ENCODE results near the gene LDLRAD3.

LDLRAD3 gene

DNA sequence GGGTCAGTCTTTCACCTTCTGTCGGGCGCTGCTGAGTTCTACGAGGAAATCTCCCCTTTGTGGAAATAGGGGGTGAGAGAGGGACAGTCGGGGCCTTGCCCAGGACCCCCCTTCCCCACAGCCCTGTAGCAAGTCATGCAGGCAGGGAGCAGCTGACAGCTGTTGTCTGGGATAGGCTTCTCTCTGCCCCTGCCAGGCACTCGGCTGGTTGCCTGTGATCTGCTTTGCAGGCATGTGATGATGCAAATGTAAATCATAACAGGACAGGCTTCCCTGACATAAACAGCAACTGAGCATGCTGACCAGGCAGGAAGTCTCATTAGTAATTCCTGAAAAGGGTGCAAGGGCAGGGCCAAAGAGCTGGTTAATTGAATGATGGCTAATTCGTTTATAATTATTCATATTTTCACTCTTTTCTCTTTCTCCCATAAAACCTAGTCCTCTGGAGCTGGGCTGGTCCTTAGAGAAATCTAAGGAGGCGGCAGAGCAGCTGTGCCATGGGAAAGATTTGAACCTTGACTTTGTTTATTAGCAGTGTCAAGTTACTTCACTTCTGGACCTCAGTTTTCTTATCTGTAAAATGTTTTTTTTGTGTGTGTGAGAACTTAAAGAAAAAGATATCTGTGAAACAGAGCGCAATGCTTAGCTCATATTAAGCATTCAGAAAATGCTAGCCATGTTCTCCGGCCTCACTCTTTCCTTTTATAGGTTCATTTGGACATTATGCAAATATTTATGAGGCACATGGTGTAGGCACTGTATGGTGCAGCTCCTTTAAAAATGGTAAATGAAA, 129.7 kb downstream of the LDLRAD3 start:
- DNase-seq, result peak; percentile 64 to 74
- TF ChIP-seq POLR2A (IDR thresholded peaks at IDR 0.05; ENCODE audit: low read length), result peak; percentile 14
- TF ChIP-seq GATA1 (IDR thresholded peaks at IDR 0.05; ENCODE audit: low read depth, low read length), result no peak

DNA sequence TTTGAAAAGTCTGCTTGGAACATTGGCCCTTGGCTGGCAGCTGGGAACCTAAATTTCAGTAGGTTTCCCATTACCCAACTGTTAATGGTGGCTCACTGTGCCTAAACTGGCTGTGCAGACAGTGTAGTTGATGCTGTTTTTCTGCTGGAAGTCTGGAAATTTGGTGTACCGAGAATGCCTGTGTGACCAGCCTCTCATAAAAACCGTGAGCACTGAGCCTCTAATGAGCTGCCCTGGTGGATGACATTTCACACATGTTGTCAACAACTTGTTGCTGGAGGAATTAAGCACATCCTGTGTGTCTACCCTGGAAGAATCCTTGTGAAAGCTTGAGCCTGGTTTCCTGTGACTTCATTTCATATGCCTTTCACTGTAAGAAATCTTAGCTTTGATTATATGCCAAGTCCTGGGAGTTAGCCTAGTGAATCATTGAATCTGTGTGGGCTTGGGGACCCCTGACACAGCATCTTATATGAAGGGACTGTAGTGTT, 131.1 kb downstream of the LDLRAD3 start:
- TF ChIP-seq GATA1 (IDR thresholded peaks at IDR 0.05; ENCODE audit: low read depth, low read length) (no peak), POLR2A (IDR thresholded peaks at IDR 0.05; ENCODE audit: low read length) (no peak)
- DNase-seq, result no peak

DNA sequence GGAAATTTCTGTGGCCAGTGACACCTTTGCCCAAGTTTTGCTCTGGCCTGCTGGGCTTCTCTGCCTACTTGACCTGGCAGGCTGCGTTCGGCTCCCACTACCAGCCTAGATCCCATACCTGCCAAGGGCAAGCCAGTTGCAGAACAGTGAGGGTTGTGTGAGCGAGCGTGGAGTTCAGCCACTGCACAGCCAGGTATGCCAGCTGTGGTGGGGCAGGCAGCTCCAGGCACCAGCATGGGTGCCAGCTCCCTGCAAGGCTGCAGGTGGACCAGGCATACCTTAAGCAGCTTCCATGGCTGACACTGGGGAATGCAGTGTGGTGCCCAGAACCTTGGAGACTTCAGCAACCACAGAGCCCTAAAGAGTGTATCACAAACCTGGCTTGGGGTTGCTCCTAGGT, 133.5 kb downstream of the LDLRAD3 start:
- TF ChIP-seq POLR2A (IDR thresholded peaks at IDR 0.05; ENCODE audit: low read length), result no peak
- TF ChIP-seq GATA1 (IDR thresholded peaks at IDR 0.05; ENCODE audit: low read depth, low read length), result no peak
- DNase-seq, result no peak

DNA sequence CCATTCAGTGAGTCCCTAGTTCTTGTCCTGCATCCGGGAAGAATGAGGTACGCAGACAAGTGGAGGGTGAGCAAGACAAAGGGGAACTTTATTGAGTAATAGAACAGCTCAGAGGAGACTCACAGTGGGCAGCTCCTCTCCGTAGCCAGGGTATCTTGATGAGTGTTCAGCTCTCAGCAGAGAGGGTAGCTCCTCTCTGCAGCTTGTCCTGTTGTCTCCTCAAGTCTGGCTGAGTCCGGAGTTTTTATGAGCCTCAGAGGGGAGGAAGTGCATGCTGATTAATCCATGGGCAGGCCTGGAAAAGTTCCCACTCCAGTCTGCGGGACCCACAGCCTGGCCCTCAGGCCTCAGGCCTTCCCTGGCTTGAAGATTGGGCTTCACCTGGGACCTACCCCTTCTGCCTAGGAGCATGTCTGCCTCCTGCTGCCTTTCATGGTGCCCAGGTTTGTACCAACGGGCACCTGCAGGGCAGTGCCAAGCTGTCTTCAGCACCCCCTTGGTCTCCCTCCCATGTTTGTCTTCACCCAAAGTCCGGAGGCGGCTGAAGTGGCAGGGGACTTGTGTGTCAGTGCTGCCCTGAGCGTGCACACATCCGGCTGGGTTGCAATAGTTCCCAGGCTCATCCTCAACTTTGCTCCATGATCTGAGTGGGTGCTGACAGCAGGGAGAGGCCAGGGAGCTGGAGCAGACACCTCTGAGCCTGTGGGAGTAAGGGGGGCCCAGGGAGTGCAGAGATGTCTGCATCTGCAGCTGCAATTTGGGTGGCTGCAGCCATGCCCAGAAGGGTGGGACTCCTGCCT, 134.2 kb downstream of the LDLRAD3 start:
- TF ChIP-seq GATA1 (IDR thresholded peaks at IDR 0.05; ENCODE audit: low read depth, low read length) (no peak), POLR2A (IDR thresholded peaks at IDR 0.05; ENCODE audit: low read length) (no peak)
- no peak for DNase-seq

DNA sequence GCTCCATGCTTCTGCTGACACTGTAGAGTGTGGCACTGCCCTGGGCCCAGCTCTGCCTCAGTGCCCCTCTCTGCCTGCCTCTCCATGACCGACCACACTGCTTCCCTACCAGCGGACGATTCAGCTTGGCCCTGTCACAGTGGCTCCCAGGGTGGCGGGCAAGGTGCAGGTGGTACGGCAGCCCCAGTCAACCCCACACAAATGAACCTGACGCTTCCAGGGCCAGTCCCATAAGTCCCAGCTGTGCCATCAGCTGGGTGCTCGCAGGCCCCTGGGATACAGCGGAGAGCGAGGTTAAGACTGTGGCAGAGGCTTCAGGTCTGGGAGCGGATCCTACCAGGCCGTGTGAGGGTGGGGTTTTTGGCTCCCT, 134.8 kb downstream of the LDLRAD3 start:
- no peak for DNase-seq
- no peak for TF ChIP-seq POLR2A (IDR thresholded peaks at IDR 0.05; ENCODE audit: low read length)
- no peak for TF ChIP-seq GATA1 (IDR thresholded peaks at IDR 0.05; ENCODE audit: low read depth, low read length)

DNA sequence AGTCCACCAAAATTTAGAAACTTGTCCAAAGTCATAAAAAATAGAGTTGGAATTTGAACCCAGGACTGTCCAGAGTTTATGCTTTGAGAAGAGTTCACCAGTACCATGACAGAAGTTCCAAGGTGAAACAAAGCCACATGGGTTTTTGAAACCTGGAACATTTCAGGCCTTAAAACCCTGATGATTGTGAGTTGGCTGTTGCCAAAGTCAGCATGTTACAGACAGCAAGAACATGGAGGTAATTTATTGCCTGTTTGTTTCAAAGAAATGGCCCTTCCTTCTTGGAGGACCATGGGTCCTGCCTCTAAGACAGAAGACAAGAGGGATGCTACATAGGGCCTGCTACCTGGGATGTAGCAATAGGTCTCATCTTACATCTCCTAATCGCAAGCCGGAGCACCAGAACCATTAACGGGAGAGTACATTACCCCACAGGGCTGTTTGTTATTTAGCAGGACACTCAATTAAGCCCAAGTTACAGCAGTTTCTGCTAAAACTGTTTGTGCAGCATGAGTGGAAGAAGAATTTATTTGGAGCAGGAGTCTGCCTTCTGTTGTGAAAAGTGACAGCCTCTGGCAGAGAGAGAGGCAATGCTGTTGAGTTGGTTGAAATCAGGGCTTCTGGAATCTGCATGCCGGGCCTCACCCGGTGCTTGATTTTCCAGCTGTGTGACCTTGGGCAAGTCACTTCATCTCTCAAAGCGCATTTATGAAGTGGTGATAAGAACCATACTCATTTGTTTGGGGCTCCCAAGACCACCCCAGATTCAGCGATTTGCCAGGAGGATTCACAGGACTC, 136.2 kb downstream of the LDLRAD3 start:
- no peak for TF ChIP-seq POLR2A (IDR thresholded peaks at IDR 0.05; ENCODE audit: low read length)
- no peak for TF ChIP-seq GATA1 (IDR thresholded peaks at IDR 0.05; ENCODE audit: low read depth, low read length)
- no peak for DNase-seq

DNA sequence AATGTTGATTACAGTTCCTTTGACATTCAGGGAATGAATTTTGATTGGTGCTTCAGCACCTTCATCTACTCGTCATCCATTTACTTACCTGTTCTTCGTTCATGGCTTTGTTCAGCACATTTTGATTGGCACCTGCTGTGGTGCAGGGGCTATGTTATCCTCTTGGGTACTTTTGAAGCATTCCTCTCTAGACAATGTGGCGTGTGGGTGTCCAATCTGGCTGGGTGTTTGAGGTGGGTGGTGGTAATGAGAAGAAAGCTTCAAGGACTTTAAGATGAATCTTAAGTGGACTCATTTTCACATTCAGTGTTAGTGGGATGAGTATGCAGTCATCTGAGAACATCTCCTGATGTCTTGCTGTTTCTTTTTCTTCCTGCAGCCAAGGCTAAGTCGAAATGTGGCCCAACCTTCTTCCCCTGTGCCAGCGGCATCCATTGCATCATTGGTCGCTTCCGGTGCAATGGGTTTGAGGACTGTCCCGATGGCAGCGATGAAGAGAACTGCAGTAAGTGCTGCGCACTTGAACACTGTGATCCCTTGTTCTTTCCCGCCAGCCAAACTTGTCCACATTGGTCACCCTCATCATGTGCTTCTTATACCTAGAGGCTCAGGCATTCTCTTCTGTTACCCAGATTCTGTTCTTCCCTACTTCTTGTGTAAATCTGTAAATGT, 137.5 kb downstream of the LDLRAD3 start:
- DNase-seq, result no peak

DNA sequence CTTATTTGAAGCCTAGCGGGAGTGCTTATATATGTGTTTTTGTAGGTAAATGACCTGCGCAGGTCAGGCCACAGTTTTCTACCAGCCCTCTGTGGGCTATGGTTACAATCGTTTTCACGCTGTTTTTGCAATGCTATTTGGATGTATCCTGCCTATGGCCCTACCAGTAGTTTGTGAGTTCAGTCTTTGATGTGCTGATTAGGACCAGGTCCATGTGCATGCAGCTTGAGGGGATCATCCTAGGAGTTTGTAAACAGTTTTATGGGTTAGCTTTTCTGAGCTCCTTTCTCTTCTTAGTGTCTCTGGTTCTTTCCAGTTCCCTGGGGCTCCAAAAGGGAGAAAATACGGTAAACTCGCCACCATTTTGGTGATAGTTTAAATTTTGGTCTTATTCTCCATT, 142.5 kb downstream of the LDLRAD3 start:
- DNase-seq, result no peak
- no peak for TF ChIP-seq POLR2A (IDR thresholded peaks at IDR 0.05; ENCODE audit: low read length)
- TF ChIP-seq GATA1 (IDR thresholded peaks at IDR 0.05; ENCODE audit: low read depth, low read length), result no peak

More for the DNA sequence above, 137.5 kb downstream of the LDLRAD3 start:
- no peak for TF ChIP-seq POLR2A (IDR thresholded peaks at IDR 0.05; ENCODE audit: low read length)
- no peak for TF ChIP-seq GATA1 (IDR thresholded peaks at IDR 0.05; ENCODE audit: low read depth, low read length)

DNA sequence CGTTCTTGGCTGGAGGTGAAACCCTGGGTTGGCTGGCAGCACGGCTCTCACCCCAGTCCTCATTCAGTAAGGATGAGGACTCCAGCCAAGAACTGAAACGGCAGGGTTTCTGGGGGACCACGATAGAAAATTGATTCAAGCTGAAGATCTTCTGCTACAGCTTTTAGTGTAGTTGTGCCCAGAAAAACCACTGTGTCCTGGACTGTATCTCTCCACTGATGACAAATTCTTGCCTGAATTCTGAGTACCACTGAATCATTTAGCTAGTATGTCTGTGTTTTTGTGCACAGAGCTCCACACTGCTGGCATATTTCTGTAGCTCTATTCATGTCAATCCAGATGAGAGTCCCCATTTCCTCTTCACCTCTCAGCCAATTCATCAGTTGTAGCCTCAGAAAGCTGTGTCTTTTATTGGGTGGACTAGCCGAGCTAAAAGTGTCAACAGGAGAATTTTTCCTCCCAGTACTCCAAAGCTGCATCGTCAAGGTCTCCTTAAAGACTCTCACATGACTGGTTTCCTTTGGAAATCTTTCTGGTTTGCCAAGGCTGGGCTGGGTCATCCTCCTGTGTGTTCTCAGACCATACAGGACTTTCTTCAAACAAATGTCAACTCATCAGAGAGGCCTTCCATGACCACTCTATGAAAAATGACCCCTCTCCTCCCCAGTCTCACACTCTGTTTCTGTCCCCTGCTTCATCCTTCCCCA, 144.6 kb downstream of the LDLRAD3 start:
- TF ChIP-seq GATA1 (IDR thresholded peaks at IDR 0.05; ENCODE audit: low read depth, low read length) (no peak), POLR2A (IDR thresholded peaks at IDR 0.05; ENCODE audit: low read length) (no peak)
- no peak for DNase-seq

DNA sequence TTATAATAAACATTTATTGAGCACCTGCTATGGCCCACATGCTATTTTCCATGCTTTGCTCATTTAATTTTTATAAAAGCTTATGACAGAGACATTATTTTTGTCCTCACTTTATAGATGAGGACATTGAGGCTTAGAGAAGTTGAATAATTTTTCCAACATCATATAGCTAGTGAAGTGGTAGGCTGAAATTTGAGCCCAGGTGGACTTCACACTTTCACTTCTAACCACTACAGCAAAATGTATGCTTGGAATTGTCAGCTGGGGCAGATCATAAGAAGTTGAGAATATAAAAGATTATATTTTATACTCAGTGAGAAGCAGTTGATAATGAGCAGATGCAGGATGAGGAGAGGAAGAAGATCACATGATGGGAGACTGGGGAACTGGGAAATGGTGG, 146.1 kb downstream of the LDLRAD3 start:
- TF ChIP-seq GATA1 (IDR thresholded peaks at IDR 0.05; ENCODE audit: low read depth, low read length) (no peak), POLR2A (IDR thresholded peaks at IDR 0.05; ENCODE audit: low read length) (no peak)
- no peak for DNase-seq

DNA sequence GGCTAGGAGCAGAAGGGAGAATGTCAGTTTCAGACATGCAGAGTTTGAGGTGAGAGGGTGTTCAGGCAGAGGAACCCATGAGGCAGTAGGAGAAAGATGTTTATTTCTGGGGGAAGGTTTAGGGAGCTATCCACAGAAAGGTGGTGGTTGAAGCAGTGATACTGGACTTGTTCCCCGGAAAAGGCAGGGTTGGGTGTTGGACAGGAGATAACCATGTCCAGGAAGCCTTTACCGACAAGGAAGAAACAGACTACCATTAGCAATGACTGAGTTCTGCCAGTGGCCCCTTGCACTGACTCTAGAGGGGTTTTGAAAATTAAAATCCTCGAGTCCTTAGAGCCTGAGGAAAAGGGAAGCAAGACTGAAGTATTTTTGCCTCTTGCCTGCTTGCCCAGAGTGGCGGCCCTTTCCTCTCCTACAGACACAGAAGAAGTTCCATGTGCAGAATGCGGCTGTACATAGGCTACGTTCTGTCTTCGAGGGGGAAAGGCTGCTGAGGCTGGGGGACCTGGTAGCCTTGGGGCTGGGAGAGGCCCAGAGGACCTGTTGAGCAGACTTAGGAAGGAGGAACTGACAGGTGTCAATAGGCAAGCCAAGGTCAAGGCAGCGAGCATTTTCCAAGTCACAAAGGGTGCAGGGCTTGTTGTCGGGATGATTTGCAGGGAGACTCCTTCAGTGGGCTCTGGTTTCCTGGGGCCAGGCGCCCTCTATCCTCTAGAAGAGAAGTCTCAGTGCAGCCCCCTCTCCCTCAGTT, 146.7 kb downstream of the LDLRAD3 start:
- peak; percentile 23 to 36 for DNase-seq
- TF ChIP-seq POLR2A (IDR thresholded peaks at IDR 0.05; ENCODE audit: low read length), result no peak
- no peak for TF ChIP-seq GATA1 (IDR thresholded peaks at IDR 0.05; ENCODE audit: low read depth, low read length)

DNA sequence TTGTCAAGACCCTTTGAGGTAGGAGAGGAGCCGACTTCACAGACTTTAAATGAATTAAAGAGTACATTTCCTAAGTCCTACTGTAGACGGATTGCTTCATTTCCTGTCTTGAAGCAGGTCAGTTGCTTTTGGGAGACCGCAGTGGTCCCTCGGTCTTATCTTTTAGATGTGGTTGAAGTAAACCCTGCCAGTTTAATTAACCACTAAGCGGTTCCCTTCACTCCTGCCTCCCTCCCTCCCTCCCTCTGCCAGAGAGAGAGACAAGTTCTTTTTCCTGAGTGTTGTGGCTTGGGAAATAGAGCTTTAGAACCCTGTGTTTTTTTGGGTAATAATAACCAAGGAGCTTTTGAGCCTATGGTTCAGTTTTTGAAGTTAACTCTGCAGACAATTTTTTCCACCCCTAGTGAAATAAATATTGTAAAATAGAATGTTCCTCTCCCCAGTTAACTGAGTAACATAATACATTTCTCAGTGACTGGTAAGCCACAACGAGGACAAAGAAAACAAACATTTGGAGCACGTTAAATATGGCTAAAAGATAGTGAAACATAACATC, 147.5 kb downstream of the LDLRAD3 start:
- DNase-seq, result peak; percentile 42 to 69
- TF ChIP-seq POLR2A (IDR thresholded peaks at IDR 0.05; ENCODE audit: low read length) (no peak), GATA1 (IDR thresholded peaks at IDR 0.05; ENCODE audit: low read depth, low read length) (no peak)

Measured in erythroblast (primary cell).